Measurements from ENCODE around the gene SRPK2.
"Not testable (repeated sequence)": the region's sequence is repeated elsewhere in the genome, so short reads cannot be mapped to it uniquely, and the experiment has no call there.

The SRPK2 gene

DNA sequence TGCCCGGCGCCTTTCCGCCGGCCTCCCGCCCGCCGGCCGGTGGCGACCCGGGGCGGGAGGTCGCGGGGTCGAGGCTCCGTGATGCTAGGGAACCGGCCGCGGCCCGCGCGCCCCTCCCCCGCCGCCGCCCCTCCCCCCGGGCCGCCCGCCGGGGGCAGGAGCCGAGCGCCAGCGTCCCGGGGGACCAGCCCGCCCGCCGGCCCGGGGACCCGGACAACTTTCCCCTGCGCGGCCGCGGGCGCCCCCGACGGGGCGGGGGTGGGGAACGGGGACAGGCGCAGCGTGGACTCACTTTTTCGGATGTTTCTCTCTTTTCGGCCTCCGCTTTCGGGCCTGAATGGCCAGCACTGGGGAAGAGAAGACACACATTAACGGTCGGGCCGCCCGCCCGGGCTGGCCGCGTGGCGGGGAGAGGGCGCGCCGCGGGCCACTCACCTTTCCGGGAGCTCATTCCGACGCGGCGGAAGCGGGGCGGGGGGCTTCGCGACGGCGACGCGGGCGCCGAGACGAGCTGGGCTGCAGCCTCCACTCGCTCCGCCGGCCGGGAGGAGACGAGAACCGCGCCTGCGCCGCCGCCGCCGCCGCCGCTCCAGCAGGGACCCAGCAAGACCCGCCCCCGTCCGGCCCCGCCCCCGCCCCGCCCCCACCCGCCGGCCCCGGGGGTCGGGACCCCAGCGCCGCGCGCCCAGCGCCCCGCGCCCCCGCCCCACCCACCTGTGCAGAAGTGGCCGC lies at the start of gene SRPK2:
TSS of gene SRPK2 (minus strand) at position 566 of the 732 bp plus-strand sequence.
- peak; percentile 73 for DNase-seq (ENCODE audit: low read depth)

DNA sequence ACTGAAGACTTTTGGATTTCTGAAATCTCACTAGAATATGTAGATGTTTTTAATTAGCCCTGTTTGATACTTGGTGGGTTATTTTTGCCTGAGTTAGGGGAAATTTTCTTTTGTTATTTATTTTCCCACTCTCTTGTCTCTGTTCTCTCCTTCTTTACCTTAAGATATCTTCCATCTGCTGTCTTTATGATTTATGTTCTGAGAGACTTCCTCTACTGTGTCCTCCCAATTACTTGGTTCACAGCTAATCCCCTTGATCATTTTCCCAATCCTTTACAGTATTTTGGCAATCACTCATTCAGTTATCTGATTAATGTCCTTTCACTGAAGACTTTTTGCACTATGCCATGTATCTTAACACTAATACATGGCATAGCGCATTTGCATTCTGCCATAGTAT lies 49.5 kb upstream of the SRPK2 start:
- DNase-seq (ENCODE audit: low read depth): no peak

DNA sequence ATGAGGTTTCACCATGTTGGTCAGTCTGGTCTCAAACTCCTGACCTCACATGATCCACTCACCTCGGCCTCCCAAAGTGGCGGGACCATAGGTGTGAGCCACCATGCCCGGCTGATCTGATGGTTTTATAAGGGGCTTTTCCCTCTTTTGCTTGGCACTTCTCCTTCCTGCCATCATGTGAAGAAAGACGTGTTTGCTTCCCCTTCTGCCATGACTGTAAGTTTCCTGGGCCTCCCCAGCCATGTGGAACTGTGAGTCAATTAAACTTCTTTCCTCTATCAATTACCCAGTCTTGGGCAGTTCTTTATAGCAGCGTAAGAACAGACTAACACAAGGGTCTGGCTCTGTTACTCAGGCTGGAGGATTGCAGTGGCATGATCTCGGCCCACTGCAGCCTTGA lies 48.6 kb upstream of the SRPK2 start:
- not testable (repeated sequence) for DNase-seq (ENCODE audit: low read depth)

DNA sequence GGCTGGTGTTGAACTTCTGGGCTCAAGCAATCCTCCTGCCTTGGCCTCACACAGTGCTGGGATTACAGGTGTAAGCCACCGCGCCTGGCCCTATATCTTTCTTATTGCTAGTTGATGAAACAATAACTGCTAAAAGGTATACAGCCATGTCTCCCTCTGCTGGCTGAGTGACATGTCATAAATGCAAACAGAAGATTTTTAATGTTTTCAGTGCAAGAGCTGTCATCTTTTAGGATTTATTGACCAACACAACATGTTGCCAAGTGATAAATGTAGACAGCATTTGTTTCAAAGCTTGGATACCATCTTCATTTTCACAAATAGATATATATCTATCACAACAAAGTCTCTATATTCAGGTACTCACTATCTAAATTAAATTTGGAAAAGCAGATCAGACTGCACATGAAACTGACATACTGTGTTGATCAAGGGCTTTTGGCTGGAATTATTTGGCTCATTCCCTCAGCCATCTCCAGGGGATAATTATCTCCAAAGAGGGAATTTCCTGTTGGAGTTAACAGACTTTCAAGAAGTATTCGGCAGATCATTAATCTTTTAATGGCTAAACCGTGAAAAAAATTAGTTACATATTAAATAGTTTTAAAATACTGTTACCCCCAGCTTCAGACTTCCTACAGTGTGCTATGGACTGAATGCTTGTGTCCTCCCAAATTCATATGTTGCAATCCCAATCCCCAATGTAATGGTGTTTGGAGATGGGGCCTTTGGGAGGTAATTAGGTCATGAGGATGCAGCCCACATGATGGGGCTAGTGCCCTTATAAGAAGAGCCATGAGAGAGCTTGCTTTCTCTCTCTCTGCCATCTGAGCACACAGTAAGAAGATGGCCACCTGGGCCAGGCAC lies 41.3 kb upstream of the SRPK2 start:
- peak; percentile 59 for DNase-seq (ENCODE audit: low read depth)

DNA sequence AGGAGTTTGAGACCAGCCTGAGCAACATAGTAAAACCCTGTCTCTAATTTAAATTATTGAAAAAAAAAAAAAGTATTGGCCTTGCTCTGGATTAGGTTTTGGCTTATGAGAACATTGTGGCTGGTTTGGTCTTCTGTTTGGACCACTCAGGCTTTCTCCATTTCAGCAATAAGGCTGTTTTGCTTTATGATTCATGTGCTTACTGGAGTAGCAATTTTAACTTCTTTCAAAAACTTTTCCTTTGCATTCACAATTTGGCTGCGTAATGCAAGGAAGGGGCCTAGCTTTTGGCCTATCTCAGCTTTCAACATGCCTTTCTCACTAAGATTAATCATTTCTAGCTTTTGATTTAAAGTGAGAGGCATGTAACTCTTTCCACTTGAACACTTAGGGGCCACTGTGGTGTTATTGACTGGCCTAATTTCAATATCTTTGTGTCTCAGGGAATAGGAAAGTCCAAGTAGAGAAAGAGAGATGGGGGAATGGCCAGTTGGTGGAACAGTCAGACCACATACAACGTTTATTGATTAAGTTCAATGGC lies 38.0 kb upstream of the SRPK2 start:
- DNase-seq (ENCODE audit: low read depth): no peak

DNA sequence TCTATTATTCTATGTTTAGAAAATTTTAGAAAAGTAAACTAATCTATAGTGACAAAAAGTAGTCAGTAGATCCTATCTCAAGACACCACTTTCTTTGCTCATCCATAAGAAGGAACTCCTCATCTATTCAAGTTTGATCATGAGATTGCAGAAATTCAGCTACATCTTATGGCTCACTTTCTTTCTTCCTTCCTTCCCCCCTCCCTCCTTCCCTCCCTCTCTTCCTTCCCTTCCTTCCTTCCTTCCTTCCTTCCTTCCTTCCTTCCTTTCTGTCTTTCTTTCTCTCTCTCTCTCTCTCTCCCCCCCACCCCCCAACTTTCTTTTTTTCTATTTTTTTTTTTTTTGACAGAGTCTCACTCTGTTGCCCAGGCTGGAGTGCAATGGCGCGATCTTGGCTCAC lies 35.3 kb upstream of the SRPK2 start:
- no peak for DNase-seq (ENCODE audit: low read depth)

DNA sequence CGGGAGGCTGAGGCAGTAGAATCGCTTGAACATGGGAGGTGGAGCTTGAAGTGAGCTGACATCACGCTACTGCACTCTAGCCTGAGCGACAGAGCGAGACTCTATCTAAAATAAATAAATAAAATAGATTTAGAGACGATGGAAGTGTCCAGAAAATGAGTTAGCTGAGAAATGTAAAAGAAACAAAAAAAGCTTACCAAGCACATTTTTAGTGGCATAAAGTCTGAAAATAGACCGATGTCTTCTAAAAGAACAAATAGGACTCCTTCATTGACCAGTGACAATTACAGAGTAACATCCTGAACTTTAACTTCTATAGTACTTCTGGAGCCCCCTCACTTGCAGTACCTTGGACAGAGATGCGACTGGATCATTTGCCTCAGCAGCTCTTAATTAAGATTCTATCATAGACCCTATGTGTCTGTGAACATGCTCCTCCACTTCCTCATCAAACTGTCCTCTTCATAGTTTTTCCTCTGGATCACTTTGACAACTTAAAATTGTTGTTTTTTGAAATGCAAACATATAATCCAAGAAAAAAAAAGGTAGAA lies 25.2 kb upstream of the SRPK2 start:
- DNase-seq (ENCODE audit: low read depth): no peak

DNA sequence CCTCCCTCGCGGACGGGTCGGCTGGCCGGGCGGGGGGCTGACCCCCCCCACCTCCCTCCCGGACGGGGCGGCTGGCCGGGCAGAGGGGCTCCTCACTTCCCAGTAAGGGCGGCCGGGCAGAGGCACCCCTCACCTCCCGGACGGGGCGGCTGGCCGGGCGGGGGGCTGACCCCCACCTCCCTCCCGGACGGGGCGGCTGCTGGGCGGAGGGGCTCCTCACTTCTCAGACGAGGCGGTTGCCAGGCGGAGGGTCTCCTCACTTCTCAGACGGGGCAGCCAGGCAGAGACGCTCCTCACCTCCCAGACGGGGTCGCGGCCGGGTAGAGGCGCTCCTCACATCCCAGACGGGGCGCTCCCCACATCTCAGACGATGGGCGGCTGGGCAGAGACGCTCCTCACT lies 22.1 kb upstream of the SRPK2 start:
- not testable (repeated sequence) for DNase-seq (ENCODE audit: low read depth)

DNA sequence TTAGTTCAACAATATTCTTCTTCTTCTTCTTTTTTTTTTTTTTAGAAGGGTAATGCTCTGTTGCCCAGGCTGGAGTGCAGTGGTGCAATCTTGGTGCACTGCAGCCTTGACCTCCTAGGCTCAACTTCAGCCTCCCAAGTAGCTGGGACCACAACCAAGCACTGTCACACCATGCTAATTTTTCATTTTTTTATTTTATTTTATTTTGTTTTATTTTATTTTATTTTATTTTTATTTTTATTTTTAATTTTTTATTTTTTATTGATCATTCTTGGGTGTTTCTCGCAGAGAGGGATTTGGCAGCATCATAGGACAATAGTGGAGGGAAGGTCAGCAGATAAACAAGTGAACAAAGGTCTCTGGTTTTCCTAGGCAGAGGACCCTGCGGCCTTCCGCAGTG lies 21.1 kb upstream of the SRPK2 start:
- DNase-seq (ENCODE audit: low read depth): not testable (repeated sequence)

DNA sequence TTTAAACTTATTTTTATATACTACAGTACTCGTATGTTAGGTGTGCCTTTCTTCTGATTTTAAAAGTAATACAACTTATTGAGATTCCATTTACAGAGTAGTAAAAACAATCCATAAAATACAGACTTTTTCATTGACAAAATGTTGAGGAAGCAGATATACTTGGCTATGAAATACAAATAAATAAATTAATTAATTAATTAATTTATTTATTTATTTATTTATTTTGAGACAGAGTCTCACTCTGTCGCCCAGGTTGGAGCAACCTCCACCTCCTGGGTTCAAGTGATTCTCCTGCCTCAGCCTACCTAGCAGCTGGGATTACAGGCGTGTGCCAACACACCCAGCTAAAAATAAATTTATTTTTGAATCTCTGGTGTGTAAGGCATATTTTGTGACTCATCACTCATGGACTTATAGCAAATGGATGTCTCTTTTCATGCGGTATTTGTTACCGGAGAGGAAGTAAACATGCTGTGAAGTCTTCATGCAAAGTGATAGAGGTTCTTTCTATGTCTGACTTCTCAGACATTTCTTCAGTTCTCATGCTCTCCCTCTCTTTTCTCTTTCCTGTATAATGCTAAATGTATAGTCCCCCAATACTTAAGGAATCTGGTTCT lies 20.2 kb upstream of the SRPK2 start:
- peak; percentile 15 for DNase-seq (ENCODE audit: low read depth)

DNA sequence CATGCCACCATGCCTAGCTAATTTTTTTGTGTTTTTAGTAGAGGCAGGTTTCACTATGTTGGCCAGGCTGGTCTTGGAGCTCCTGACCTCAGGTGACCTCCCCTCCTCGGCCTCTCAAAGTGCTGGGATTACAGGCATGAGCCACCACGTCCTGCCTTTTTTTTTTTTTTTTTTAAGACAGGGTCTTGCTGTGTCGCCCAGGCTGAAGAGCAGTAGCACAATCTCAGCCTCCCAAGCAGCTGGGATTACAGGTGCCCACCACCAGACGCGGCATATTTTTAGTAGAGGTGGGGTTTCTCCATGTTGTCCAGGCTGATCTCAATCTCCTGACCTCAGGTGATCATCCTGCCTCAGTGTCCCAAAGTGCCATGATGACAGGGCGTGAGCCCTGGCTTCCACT lies 14.4 kb upstream of the SRPK2 start:
- DNase-seq (ENCODE audit: low read depth): no peak

DNA sequence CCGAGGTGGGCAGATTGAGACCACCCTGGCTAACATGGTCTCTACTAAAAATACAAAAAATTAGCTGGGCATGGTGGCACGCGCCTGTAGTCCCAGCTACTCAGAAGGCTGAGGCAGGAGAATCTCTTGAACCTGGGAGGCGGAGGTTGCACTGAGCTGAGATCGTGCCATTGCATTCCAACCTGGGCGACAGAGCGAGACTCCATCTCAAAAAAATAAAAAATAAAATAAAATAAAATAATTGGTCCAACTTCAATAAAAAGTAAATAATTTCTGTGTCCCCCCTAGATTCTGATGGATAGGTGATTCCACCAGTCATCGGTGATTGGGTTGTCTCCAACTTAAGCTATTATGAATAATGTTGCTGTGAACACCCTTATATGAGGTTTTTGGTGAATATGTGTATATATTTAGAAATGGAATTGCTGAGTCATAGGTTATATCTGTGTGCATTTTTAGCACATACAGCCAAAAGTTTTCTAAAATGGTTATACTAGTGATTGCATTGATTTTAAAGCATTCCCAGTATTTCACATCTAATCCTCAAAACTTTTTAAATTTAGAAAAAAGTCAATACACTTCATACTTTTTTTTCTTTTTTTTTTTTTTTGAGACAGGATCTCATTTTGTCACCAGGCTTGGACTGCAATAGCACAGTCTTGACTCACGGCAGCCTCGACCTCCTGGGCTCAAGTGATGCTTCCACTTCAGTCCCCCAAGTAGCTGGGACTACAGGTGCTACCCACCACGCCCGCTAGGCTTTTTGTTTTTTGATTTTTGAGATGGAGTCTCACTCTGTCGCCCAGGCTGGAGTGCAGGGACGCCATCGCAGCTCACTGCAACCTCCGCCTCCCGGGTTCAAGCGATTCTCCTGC lies 13.7 kb upstream of the SRPK2 start:
- DNase-seq (ENCODE audit: low read depth): peak; percentile 23

DNA sequence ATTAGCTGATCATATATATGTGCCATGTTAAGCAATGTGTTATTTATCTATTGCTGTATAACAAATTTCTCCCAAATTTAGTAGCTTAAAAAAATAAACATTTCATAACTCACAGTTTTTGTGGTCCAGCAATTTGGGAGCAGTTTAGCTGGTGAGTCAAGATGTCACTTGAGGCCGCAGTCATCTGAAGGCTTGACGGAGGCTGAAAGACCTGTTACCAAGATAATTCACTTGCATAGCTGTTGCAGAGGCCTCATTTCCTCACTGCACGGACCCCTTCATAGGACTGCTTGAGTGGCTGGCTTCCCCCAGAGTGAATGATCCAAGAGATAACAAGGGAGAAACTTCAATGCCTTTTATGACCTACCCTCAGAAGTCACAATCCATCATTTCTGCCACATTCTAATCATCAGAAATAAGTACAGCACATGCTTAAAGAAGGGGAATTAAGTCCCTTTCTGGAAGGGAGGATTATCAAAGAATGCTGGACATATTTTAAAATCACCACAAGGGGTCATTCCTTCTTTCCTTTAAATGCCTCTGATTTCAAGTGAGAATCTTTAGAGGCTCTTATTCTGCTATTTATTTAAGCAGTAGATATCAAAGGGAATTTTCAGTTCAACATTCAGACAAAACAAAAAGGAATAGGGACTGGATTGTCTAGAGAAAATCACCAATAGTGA lies 10.5 kb upstream of the SRPK2 start:
- peak; percentile 49 for DNase-seq (ENCODE audit: low read depth)

DNA sequence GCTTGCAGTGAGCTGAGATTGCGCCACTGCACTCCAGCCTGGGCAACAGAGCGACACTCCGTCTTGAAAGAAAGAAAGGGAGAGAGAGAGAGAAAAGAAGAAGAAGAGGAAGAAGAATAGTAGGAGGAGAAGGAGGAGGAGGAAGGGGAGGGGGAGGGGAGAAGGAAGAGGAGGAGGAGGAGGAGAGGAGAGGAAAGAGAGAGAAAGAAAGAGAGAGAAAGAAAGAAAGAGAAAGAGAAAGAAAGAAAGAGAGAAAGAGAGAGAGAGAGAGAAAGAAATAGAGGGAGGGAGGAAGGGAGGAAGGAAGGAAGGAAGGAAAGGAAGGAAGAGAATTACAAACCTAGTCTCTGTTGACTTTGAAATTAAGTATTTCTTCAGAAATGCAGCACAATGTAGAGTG lies 7.8 kb upstream of the SRPK2 start:
- DNase-seq (ENCODE audit: low read depth): no peak

DNA sequence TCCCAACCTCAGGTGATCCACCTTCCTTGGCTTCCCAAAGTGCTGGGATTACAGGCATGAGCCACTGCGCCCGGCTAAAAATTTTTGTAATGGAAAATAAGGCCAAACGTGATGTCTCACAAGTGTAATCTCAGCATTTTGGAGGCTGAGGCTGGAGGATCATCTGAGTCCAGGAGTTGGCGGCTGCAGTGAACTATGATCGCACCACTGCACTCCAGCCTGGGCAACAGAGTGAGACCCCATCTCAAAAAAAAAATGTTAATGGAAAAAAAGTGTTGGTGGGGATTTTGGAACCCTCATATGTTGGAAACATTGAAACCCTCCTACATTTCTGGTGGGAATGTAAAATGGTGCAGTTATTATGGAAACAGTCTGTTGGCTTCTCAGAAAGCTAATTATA lies 2.7 kb upstream of the SRPK2 start:
- no peak for DNase-seq (ENCODE audit: low read depth)

DNA sequence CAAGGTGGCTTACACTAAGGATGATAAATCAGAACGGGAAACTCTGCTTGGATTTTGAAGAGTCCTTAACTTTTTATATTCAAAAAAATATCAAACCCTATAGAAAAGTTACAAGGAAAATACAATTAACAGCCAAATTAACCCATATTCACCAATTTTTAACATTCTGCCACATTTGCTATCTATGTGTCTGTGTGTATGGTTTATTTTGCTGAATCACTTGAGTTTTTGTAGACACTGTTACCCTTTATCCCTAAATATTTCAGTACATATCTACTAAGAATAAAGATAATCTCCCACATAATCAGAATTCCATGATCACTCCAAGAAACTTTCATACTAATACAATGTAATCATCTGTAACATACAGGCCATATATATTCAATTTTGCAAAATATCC lies 1.2 kb upstream of the SRPK2 start:
- DNase-seq (ENCODE audit: low read depth): no peak

DNA sequence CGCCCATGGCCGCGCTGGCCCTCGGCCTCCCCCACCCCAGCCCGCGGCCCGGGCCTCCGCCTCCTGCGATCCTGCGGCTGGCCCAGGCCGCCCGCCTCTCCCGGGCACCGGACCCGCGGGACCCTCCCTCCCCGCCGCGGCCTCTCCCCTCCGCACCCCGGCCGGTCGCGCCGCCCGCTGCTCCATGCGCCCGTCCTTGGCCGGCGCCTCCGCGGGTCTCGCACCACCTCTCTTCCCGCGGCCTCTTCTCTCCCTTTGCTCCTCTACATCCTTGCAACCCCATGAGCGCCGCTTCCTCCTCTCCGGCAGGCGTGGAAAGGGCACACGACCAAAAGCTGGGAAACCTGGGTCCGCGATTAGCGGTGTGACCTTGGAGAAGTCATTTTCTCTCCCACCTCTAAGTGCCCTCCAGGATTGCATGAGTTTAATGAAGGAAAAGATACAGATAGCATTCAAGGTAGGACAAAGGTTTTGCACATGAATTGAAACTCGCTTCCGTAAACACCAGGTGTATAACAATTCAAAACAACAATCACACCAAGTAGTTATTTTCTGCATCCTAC lies 448 bp upstream of the SRPK2 start:
- peak; percentile 65 for DNase-seq (ENCODE audit: low read depth)

DNA sequence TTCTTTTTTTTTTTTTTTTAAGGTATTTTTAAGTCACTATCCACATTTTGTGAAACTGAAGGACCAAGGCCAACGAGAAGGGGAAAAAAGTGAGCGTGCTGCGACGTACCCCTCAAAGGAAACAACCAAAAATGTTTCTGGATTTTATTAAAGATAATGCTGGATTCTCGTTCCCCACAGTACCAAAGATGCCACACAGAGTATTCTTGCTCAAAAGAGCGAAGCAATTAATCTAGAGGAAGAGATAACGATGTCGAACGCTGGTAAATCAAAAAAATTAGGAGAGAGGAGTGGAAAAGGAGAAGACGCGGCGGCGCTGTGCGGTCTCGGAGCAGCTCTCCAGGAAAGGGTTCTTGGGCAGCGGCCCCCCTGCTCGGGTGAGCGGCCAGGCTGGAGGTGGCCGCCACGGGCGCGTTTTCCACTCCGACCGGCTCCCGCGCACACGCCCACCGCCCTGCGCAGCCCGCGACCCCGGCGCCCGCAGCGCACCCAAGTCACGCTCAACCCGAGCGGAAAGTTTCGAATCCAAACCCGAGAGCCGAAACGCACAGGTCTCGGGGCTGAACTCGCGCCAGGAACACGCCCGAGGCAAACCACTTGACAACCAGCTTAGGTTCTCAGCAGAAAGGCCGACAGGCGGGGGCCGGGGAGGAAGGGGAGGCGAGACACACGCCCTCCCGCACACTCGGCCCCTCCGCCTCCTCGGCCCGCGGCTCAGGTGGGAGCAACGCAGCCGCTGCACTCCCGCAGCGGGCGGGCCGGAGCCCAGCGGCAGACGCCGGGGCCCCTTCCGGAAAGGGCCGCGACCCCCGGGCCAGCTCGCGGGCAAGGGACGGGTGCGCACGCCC lies 989 bp downstream of the SRPK2 start:
- peak; percentile 69 for DNase-seq (ENCODE audit: low read depth)

DNA sequence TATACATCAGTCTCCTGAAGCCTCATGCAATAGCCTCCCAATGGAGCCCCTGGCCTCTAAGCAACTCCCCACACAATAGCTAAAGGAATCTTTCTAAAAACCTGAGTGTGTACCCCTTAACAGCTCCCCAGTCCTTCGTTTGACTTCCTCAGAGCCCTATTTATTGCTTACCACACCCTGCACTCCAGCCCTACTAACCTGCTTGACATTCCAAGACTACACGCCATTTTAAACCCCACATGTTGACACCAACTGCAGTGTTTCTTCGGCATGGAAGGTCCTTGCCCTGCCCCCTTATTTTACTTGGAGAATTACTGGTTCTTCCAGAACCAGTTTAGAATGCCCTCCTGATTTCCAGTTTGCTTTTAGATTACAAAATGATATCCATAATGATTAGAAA lies 10.8 kb downstream of the SRPK2 start:
- no peak for DNase-seq (ENCODE audit: low read depth)
